ENCODE data around the gene STARD3.

GRCh38 chr17:39675390-39676082 is 38.6 kb downstream of the STARD3 start:
- TF ChIP-seq CTCF (IDR thresholded peaks at IDR 0.05) = no peak
- no peak for TF ChIP-seq POLR2A (IDR thresholded peaks at IDR 0.05)
